Glutamatergic neuron (in vitro differentiated cells): ENCODE results near the gene DSCAML1. TPM values are rescaled to one million over a fixed set of nuclear protein-coding genes. Genes with fewer than 3 reads are reported as not detected.

Experiments
- DNase-seq: peaks from one replicate; pipeline ENCODE4 v3.0.0; 2022
- H3K27ac Mint-ChIP-seq: one replicate; pipeline ENCODE4 v1.8.0; 2020; ENCODE audit warnings: mild to moderate bottlenecking, mixed read lengths, inconsistent platforms; ENCODE audit not compliant: unreplicated experiment
- H3K27me3 Mint-ChIP-seq: one replicate; pipeline ENCODE4 v1.8.0; 2020; ENCODE audit warnings: mild to moderate bottlenecking, moderate library complexity, mixed read lengths, inconsistent platforms; ENCODE audit not compliant: unreplicated experiment
- H3K36me3 Mint-ChIP-seq: one replicate; pipeline ENCODE4 v1.8.0; 2020; ENCODE audit warnings: mild to moderate bottlenecking, mixed read lengths, inconsistent platforms; ENCODE audit not compliant: unreplicated experiment
- H3K4me1 Mint-ChIP-seq: one replicate; pipeline ENCODE4 v1.8.0; 2020; ENCODE audit warnings: mild to moderate bottlenecking, low read depth, mixed read lengths, inconsistent platforms; ENCODE audit not compliant: unreplicated experiment
- H3K4me3 Mint-ChIP-seq: one replicate; pipeline ENCODE4 v1.8.0; 2020; ENCODE audit warnings: mild to moderate bottlenecking, mixed read lengths, inconsistent platforms; ENCODE audit not compliant: unreplicated experiment
- H3K9me3 Mint-ChIP-seq: one replicate; pipeline ENCODE4 v1.8.0; 2020; ENCODE audit warnings: mild to moderate bottlenecking, moderate library complexity, mixed read lengths, inconsistent platforms; ENCODE audit not compliant: unreplicated experiment
- CTCF ChIP-seq: fragments of 200-600 bp; sonication (generic); IDR thresholded peaks from one replicate; pipeline ENCODE4 v1.5.0; 2021; ENCODE audit not compliant: partially characterized antibody, unreplicated experiment
- total RNA-seq: library from RNA; stranded (reverse); fragmentation: NEBNext Ultra II Directional; extraction: Animal tissue kit (Norgen Biotek cat#: 25700); gene quantifications from one replicate; pipeline ENCODE4 v1.2.1, GENCODE V29; 2021; ENCODE audit not compliant: unreplicated experiment

DSCAML1 gene
- total RNA-seq, 1 donor from 2014 or later, result 0.07 TPM

DNA sequence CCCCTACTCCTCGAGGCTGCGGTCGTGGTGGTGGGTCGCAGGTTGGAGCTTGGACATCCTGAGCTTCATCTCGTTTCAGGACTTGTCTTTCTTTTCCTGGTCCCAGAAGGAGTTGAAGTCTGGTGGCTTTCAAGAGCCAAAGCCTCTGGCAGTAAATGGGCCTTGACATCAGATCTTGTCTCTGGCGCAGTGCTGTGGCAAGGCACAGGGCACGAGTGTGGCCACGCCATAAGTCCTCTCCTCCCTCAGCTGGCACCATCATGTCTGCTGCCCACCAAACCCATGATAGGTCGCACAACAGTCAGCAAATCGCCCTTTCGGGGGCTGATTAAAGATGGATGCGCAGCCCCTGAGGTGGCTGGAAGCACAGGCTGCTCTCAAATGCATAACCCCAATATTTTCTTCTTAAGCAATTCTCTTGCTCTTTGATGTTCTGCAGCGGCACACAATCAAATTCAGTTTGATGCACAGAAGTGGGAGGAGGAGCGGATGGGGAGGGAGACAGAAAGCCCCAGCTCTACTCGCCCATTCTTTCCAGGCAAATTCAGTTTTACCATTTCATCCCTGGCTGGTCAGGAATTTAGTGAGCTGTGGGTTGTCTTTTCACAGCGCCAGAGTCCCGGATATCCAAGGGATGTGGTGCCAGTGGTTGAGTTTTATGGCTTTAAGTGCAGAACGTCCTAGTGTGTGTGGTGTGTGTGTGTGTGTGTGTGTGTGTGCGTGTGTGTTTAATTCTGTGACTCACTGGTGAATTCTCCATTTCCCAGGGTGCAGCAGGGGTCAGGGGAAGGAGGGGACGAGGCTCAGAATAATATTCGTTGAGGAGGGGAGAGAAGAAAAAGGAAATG, 162.0 kb downstream of the DSCAML1 start:
- Mint-ChIP-seq H3K4me1 (no peaks in the 10 kb centered on the region), H3K27me3 (peaks cover 10% of the 10 kb centered on the region), H3K27ac (no peak overlapping the region), H3K9me3 (no peaks in the 10 kb centered on the region), H3K4me3 (no peak overlapping the region), H3K36me3 (no peaks in the 10 kb centered on the region)
- no peak for DNase-seq
- no peak for TF ChIP-seq CTCF

DNA sequence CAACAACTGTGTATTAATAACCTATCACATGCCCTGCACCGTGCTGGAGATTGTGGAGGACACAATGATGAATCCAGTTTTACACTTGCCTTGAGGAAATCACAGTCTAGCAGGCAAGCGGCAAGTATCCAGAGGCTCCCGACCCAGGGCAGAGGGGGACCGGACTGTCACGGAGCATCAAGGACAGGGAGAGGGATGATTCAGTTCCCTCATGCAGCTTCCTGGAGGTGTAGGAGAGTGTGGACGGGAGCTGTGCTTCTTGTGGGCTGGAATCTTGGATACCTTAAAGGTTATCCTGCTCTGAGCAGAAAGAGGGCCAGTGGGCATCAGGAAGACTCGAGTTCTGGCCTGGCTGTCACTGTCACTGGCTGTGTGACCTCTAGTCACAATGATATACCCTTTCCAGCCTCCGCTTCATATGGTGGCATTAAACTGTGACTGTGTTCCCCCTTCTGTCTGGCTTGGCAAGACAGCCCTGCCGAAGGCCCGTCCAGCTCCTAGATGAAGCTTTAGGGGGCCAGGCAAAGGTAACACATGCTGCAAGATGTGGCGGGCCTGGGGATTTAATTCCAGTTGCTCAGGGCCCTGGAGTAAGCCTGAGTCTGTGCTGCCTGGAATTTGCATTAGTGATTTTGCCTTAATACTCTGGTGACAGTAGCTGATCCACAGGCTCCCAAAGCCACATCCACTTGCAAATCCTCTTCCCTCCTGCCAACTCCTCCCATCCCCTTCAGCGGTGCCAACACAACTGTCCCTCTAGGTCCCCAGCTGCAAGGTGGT, 162.8 kb downstream of the DSCAML1 start:
- no peaks in the 10 kb centered on the region for H3K36me3 Mint-ChIP-seq
- no peak for DNase-seq
- H3K9me3 Mint-ChIP-seq, result peaks cover 2% of the 10 kb centered on the region
- TF ChIP-seq CTCF, result no peak
- peaks cover 10% of the 10 kb centered on the region for H3K27me3 Mint-ChIP-seq
- no peak overlapping the region for H3K4me3 Mint-ChIP-seq
- H3K4me1 Mint-ChIP-seq, result no peaks in the 10 kb centered on the region
- H3K27ac Mint-ChIP-seq, result no peak overlapping the region

GRCh38 chr11:117633186-117633754, 163.7 kb downstream of the DSCAML1 start:
- Mint-ChIP-seq H3K4me1 (no peaks in the 10 kb centered on the region), H3K27me3 (peaks cover 13% of the 10 kb centered on the region), H3K4me3 (no peak overlapping the region), H3K9me3 (peaks cover 2% of the 10 kb centered on the region), H3K36me3 (no peaks in the 10 kb centered on the region), H3K27ac (no peak overlapping the region)
- DNase-seq, result no peak
- TF ChIP-seq CTCF, result no peak

- no peak overlapping the region for H3K27ac Mint-ChIP-seq
- H3K9me3 Mint-ChIP-seq, result peaks cover 2% of the 10 kb centered on the region
- no peak overlapping the region for H3K4me3 Mint-ChIP-seq
- no peaks in the 10 kb centered on the region for H3K36me3 Mint-ChIP-seq
- no peaks in the 10 kb centered on the region for H3K4me1 Mint-ChIP-seq
- TF ChIP-seq CTCF, result no peak
- peaks cover 15% of the 10 kb centered on the region for H3K27me3 Mint-ChIP-seq
- peak; percentile 1 for DNase-seq
Measured at GRCh38 chr11:117632306-117632705, 164.7 kb downstream of the DSCAML1 start.
